Neutrophil (primary cell): ENCODE data around the gene ADRB2.
A peak's percentile ranks its signal among the peaks of the same experiment; 100 is the strongest.

Source experiments
- H3K27ac ChIP-seq: fragments of 200-600 bp; sonication (generic); 2 replicates; pipeline ENCODE4 v1.5.1; 2016; ENCODE audit warnings: mild to moderate bottlenecking, moderate library complexity
- H3K27me3 ChIP-seq: fragments of 200-600 bp; sonication (generic); 2 replicates; pipeline ENCODE4 v1.6.0; 2016; ENCODE audit warnings: mild to moderate bottlenecking
- H3K36me3 ChIP-seq: fragments of 200-600 bp; sonication (generic); 2 replicates; pipeline ENCODE4 v1.5.1; 2017
- H3K4me1 ChIP-seq, 2 experiments: fragments of 200-600 bp in 1 of 2; sonication (generic) in 1 of 2; 1 replicate in 1 of 2; 2 replicates in 1 of 2; pipeline versions ENCODE4 v1.5.1 to v1.6.1; 2013 to 2016; ENCODE audit warnings: low read depth in 1 of 2, low read length in 1 of 2, mild to moderate bottlenecking in 1 of 2, moderate library complexity in 1 of 2; ENCODE audit not compliant: control insufficient read depth in 1 of 2, insufficient read depth in 1 of 2
- H3K4me3 ChIP-seq, 2 experiments: fragments of 200-600 bp in 1 of 2; sonication (generic) in 1 of 2; 1 replicate in 1 of 2; 2 replicates in 1 of 2; pipeline ENCODE4 v1.5.1; 2013 to 2016; ENCODE audit warnings: low read depth in 1 of 2, low read length in 1 of 2, mild to moderate bottlenecking in 1 of 2, moderate library complexity in 1 of 2
- H3K9me3 ChIP-seq: fragments of 200-600 bp; sonication (generic); 2 replicates; pipeline ENCODE4 v1.5.1; 2016
- CTCF ChIP-seq: fragments of 200-600 bp; sonication (generic); IDR thresholded peaks from 2 replicates; pipeline ENCODE4 v1.5.1; 2016; ENCODE audit warnings: antibody characterized with exemption

ADRB2 gene

DNA sequence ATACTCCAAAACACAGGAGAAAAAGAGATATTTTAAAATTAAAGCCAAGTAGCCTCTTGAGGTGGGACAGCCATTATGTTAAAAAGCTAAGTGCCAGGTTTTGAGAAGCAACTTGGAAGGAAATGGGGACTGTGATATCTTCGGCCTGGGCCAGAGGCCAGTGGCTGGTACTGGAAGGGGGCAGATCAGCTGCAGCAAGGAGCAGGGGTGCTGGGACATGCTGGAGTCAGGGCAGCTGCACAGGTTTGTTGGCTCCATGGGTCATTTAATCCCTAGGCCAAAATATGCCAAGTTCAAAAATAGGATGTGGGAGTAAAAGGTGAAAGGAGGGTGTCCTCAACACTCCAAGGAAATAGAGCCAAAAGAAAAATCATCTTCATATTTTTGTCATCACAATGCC is 30.0 kb downstream of the ADRB2 start:
- Histone ChIP-seq H3K9me3 (no peaks in the 10 kb centered on the region), H3K4me3 (no peak overlapping the region), H3K27ac (no peak overlapping the region), H3K4me1 (peaks cover 42 to 49% of the 10 kb centered on the region in 2 experiments), H3K36me3 (no peaks in the 10 kb centered on the region), H3K27me3 (no peaks in the 10 kb centered on the region)
- TF ChIP-seq CTCF, result no peak

DNA sequence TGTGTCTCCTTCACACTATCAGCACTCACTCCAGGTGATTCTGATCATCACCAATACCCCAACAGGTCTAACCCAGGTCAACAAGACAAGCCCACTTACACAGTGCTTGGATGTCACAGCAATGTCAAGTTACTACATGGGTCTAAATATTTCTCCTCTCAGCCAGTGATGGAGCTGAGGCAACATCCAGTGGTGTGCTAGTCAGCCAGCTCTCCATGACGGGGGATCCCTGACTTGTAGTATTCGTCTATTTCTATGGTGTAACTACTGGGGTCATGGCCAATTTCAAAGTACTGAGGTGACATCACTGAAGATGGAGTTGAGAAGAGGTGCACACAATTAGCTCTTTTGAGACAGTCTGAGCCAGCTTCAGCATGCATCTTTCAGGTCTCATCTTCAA is 31.1 kb downstream of the ADRB2 start:
- H3K9me3 ChIP-seq, result no peaks in the 10 kb centered on the region
- H3K27ac ChIP-seq, result no peak overlapping the region
- TF ChIP-seq CTCF, result no peak
- H3K27me3 ChIP-seq, result no peaks in the 10 kb centered on the region
- no peaks in the 10 kb centered on the region for H3K36me3 ChIP-seq
- no peak overlapping the region for H3K4me3 ChIP-seq
- H3K4me1 ChIP-seq, result peaks cover 42 to 55% of the 10 kb centered on the region in 2 experiments

DNA sequence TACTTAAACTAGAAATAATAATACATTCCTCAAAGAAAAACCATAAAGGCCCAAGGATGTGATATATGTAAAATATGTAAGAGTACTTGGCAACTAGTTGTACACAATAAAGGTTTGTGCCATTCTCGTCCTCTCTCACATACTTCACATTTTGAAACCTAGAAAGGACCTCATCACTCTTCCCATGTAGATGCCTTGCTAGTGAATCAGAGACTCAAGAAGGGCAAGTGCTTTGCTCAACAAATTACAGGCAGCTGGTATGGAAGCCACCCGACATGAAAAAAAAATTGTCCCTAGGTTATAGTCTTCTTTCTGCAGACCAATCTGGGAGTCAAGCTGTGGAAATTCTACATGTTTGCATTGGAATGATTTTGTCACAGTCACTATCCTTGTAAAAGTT is 31.7 kb downstream of the ADRB2 start:
- Histone ChIP-seq H3K9me3 (no peaks in the 10 kb centered on the region), H3K27ac (no peak overlapping the region), H3K36me3 (no peaks in the 10 kb centered on the region), H3K27me3 (no peaks in the 10 kb centered on the region), H3K4me3 (no peak overlapping the region), H3K4me1 (peaks cover 42 to 55% of the 10 kb centered on the region in 2 experiments)
- TF ChIP-seq CTCF, result no peak

- peaks cover 42 to 55% of the 10 kb centered on the region in 2 experiments for H3K4me1 ChIP-seq
- H3K27ac ChIP-seq, result peak overlapping the region; percentile 73
- TF ChIP-seq CTCF, result no peak
- no peaks in the 10 kb centered on the region for H3K9me3 ChIP-seq
- H3K36me3 ChIP-seq, result no peaks in the 10 kb centered on the region
- H3K27me3 ChIP-seq, result no peaks in the 10 kb centered on the region
- H3K4me3 ChIP-seq, result no peak overlapping the region
These were observed 32.1 kb downstream of the ADRB2 start for GRCh38 chr5:148858547-148858946.

DNA sequence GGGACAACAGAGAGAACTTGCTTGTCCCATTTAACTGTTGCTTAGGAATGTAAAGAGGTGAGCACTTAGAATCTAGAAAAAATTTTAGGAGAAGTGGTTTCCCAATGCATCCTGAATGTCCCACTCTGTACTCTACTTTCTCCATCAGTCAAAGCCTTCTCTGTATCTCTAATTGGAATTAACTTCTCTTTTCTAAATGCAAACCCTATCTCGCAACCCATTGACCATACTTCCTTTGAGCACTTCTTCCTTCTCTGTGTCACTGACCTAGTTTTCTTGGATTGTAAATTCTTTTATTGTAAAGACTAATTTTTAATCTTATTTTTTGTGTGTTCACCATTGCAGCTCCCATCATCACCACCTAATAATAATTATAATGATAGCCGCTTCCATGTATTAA is 33.3 kb downstream of the ADRB2 start:
- TF ChIP-seq CTCF, result no peak
- H3K27ac ChIP-seq, result peak overlapping the region; percentile 73
- H3K4me3 ChIP-seq, result no peak overlapping the region
- H3K27me3 ChIP-seq, result no peaks in the 10 kb centered on the region
- peaks cover 9% of the 10 kb centered on the region for H3K36me3 ChIP-seq
- peaks cover 42 to 53% of the 10 kb centered on the region in 2 experiments for H3K4me1 ChIP-seq
- no peaks in the 10 kb centered on the region for H3K9me3 ChIP-seq

GRCh38 chr5:148860599-148860998 is 34.2 kb downstream of the ADRB2 start:
- H3K4me3 ChIP-seq, result no peak overlapping the region
- H3K27me3 ChIP-seq, result no peaks in the 10 kb centered on the region
- H3K36me3 ChIP-seq, result peaks cover 9% of the 10 kb centered on the region
- H3K9me3 ChIP-seq, result no peaks in the 10 kb centered on the region
- H3K27ac ChIP-seq, result peak overlapping the region; percentile 73
- peaks cover 33 to 44% of the 10 kb centered on the region in 2 experiments for H3K4me1 ChIP-seq
- TF ChIP-seq CTCF, result no peak
